ENCODE measurements around the gene CCDC88A.
A peak's percentile ranks its signal among the peaks of the same experiment; 100 is the strongest.

Gene CCDC88A

DNA sequence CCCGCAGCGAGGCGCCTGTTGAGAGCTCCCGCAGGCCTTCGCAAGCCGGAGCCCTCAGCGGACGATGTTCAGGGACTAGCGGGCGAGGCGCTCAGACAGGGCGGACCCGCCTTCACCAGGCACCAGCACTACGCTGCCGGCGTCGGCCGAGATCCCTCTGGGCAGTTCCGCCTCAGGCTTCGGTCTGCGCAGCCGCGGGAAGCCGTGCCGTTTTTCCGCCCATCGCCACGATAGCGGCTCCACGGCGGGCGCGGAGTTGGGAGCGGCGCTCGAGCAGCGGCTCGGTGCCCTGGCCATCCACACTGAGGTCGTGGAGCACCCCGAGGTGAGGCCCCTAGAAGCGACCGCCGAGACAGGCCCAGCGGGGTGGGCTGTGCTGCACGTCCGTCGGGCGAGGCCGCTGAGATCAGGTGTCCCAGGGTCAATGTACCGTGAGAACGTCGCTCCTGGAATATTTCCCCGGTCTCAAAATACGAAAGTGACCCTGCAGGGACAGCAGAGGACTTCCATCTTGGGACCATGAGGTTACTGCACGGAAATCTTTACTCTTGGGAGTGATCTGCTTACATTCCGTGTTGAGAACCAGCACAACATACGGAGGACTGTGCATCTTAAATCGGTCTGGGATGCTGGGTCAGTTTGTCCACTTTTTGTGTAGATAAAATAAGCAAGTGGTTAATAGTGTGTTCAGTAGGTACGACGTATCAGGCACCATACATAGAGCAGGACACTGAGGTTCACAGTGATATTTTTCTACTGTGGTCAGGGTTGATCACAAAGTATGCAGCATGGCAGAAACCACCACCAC lies 137.3 kb downstream of the CCDC88A start:
- TF ChIP-seq REST (IDR thresholded peaks at IDR 0.05; ENCODE audit: insufficient read depth in 1 of 2, low read depth in 2 of 2, low read length in 2 of 2) (no peak), TAF1 (IDR thresholded peaks at IDR 0.05; ENCODE audit: borderline replicate concordance, insufficient read depth, low read length) (0 out of 2 replicates have a peak, but pooled peaks have one; percentile 19), FOXP2 (optimal IDR thresholded peaks at IDR 0.05; ENCODE audit: borderline replicate concordance, extremely low read depth, extremely low read length, insufficient read depth) (peak; percentile 65), POLR2AphosphoS5 (IDR thresholded peaks at IDR 0.05; ENCODE audit: low read depth, low read length) (peak; percentile 76; the same call in 1 of the 2 replicates)

DNA sequence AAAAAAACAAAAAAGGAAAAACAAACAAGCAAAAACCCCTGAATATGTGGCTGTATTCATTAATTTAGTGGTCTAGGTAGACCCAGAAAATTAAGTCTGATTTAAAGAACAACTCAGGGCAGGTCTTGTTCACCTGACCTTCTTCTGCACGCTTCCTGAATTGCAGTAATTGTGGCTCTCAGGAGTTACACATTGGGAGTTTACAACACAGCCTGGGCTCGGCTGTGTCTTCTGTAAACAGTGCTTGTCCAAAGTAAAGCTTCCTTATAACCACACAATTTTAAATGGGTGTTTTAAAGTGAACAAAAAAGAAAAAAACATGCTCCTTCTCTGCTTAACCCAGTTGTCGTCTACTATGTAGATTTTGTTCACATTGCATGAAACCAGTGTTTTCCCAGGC lies 142.3 kb downstream of the CCDC88A start:
- TF ChIP-seq SIN3A (IDR thresholded peaks at IDR 0.05; ENCODE audit: borderline replicate concordance, insufficient read depth, low read length): no peak
- TF ChIP-seq FOXP2 (optimal IDR thresholded peaks at IDR 0.05; ENCODE audit: borderline replicate concordance, extremely low read depth, extremely low read length, insufficient read depth): no peak

- TF ChIP-seq POLR2AphosphoS5 (IDR thresholded peaks at IDR 0.05; ENCODE audit: low read depth, low read length) (no peak), SIN3A (IDR thresholded peaks at IDR 0.05; ENCODE audit: borderline replicate concordance, insufficient read depth, low read length) (no peak), TAF1 (IDR thresholded peaks at IDR 0.05; ENCODE audit: borderline replicate concordance, insufficient read depth, low read length) (no peak), REST (IDR thresholded peaks at IDR 0.05; ENCODE audit: insufficient read depth in 1 of 2, low read depth in 2 of 2, low read length in 2 of 2) (no peak), FOXP2 (optimal IDR thresholded peaks at IDR 0.05; ENCODE audit: borderline replicate concordance, extremely low read depth, extremely low read length, insufficient read depth) (no peak)
These were observed 150.0 kb downstream of the CCDC88A start for GRCh38 chr2:55269645-55269990.

- TF ChIP-seq FOXP2 (optimal IDR thresholded peaks at IDR 0.05; ENCODE audit: borderline replicate concordance, extremely low read depth, extremely low read length, insufficient read depth) (peak; percentile 69), REST (IDR thresholded peaks at IDR 0.05; ENCODE audit: insufficient read depth in 1 of 2, low read depth in 2 of 2, low read length in 2 of 2) (peak; percentile 57 to 77; a peak in 2 of 4 replicates), SIN3A (IDR thresholded peaks at IDR 0.05; ENCODE audit: borderline replicate concordance, insufficient read depth, low read length) (peak; percentile 80; the same call in 1 of the 2 replicates), POLR2AphosphoS5 (IDR thresholded peaks at IDR 0.05; ENCODE audit: low read depth, low read length) (peak; percentile 99), TAF1 (IDR thresholded peaks at IDR 0.05; ENCODE audit: borderline replicate concordance, insufficient read depth, low read length) (peak; percentile 93; the same call in 1 of the 2 replicates)
These were observed 150.6 kb downstream of the CCDC88A start, which contains the start of gene MTIF2 for GRCh38 chr2:55268907-55269644. Gene MTIF2 (minus strand): TSS chr2:55269231. CDS start chr2:55263858, 5,373 bp downstream.

DNA sequence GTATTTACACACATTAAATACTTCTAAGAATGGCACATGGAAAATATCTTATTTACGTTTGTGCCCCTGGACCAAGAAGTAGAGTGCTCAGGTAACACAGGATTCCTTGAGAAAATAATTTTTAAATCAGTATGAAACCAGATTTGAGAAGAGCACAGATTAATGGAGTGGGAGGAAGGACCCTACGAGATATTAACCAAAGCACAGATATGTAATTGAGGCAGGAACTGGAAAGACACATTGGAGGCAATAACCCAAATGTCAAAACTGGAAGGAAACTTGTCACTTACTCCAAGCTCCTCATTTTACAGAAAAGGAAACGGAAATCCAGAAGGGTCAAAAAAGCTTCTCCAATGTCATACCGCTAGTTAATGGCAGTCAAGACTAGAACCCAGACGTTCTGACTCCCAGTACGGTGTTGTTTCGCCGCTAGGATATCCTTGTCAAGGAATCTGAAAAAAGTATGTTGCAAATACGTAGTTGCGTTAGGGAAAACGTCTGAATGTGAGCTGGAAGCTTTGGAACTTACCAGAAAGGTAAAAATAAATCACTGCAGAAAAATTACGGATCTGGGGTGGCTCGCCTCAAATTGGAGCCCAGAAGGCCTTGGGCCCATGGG lies 151.3 kb downstream of the CCDC88A start:
- TF ChIP-seq SIN3A (IDR thresholded peaks at IDR 0.05; ENCODE audit: borderline replicate concordance, insufficient read depth, low read length) (no peak), FOXP2 (optimal IDR thresholded peaks at IDR 0.05; ENCODE audit: borderline replicate concordance, extremely low read depth, extremely low read length, insufficient read depth) (no peak), POLR2AphosphoS5 (IDR thresholded peaks at IDR 0.05; ENCODE audit: low read depth, low read length) (no peak), TAF1 (IDR thresholded peaks at IDR 0.05; ENCODE audit: borderline replicate concordance, insufficient read depth, low read length) (no peak), REST (IDR thresholded peaks at IDR 0.05; ENCODE audit: insufficient read depth in 1 of 2, low read depth in 2 of 2, low read length in 2 of 2) (no peak)
